NCI-H2081 treated with DMSO at 0.1 percent for 48 hours (cell line): ENCODE measurements around the gene ERC1.
"Not testable (repeated sequence)": the region's sequence is repeated elsewhere in the genome, so short reads cannot be mapped to it uniquely, and the experiment has no call there.

Source experiments
- DNase-seq: peaks from one replicate; lab custom pipeline; 2025; lab: John Stamatoyannopoulos, UW

ERC1 gene

GRCh38 chr12:1226951-1227350, 235.9 kb downstream of the ERC1 start:
- DNase-seq, result no peak

GRCh38 chr12:1234073-1234472, 243.1 kb downstream of the ERC1 start:
- no peak for DNase-seq

- no peak for DNase-seq
These were observed 255.6 kb downstream of the ERC1 start for GRCh38 chr12:1246637-1247036.

GRCh38 chr12:1250641-1251040, 259.6 kb downstream of the ERC1 start:
- no peak for DNase-seq

- no peak for DNase-seq
These were observed 261.7 kb downstream of the ERC1 start for GRCh38 chr12:1252758-1253157.

GRCh38 chr12:1255125-1255524, 264.1 kb downstream of the ERC1 start:
- DNase-seq, result not testable (repeated sequence)

- DNase-seq, result not testable (repeated sequence)
These were observed 264.8 kb downstream of the ERC1 start for GRCh38 chr12:1255854-1256253.

GRCh38 chr12:1256285-1256684, 265.3 kb downstream of the ERC1 start:
- no peak for DNase-seq

GRCh38 chr12:1256991-1257390, 266.0 kb downstream of the ERC1 start:
- DNase-seq, result no peak

GRCh38 chr12:1262011-1262410, 271.0 kb downstream of the ERC1 start:
- DNase-seq, result no peak

GRCh38 chr12:1267243-1267642, 276.2 kb downstream of the ERC1 start:
- no peak for DNase-seq

- no peak for DNase-seq
These were observed 281.1 kb downstream of the ERC1 start for GRCh38 chr12:1272142-1272541.

- DNase-seq, result no peak
These were observed 282.0 kb downstream of the ERC1 start for GRCh38 chr12:1273051-1273450.

GRCh38 chr12:1277905-1278304, 286.9 kb downstream of the ERC1 start:
- no peak for DNase-seq

- DNase-seq, result no peak
These were observed 288.0 kb downstream of the ERC1 start for GRCh38 chr12:1279050-1279449.

GRCh38 chr12:1280059-1280458, 289.0 kb downstream of the ERC1 start:
- no peak for DNase-seq

- DNase-seq, result no peak
These were observed 290.8 kb downstream of the ERC1 start for GRCh38 chr12:1281683-1282366.

- no peak for DNase-seq
These were observed 291.8 kb downstream of the ERC1 start for GRCh38 chr12:1282670-1283315.

GRCh38 chr12:1283316-1283715, 292.3 kb downstream of the ERC1 start:
- DNase-seq, result no peak

GRCh38 chr12:1284611-1285010, 293.6 kb downstream of the ERC1 start:
- DNase-seq, result no peak

- DNase-seq, result no peak
These were observed 296.5 kb downstream of the ERC1 start for GRCh38 chr12:1287446-1287975.

- no peak for DNase-seq
These were observed 297.3 kb downstream of the ERC1 start for GRCh38 chr12:1288333-1288732.

- no peak for DNase-seq
These were observed 298.5 kb downstream of the ERC1 start for GRCh38 chr12:1289371-1290155.
